ENCODE data around the gene PARD6B. TPM values are rescaled to one million over a fixed set of nuclear protein-coding genes. Genes with fewer than 3 reads are reported as not detected.

Gene PARD6B
- total and polyA plus RNA-seq, 2 experiments from 2014 or later: 14.6 to 41.0 TPM

- Histone ChIP-seq H3K36me3 (replicated peaks; ENCODE audit: insufficient read depth, low read depth) (no peaks in the 10 kb centered on the region), H3K4me1 (ENCODE audit: insufficient read depth) (peaks cover 49% of the 10 kb centered on the region), H3K27ac (peak overlapping the region; percentile 96), H4K20me1 (ENCODE audit: insufficient read depth, poor library complexity, severe bottlenecking) (no peaks in the 10 kb centered on the region), H3K4me3 (no peak overlapping the region), H3K9me2 (replicated peaks; ENCODE audit: insufficient read depth) (no peaks in the 10 kb centered on the region), H3K9me3 (ENCODE audit: low read depth) (no peaks in the 10 kb centered on the region), H3K27me3 (no peaks in the 10 kb centered on the region), H3K4me2 (peak overlapping the region; percentile 60), H3K79me2 (peaks cover 14% of the 10 kb centered on the region), H2AFZ (no peak overlapping the region)
- DNase-seq (ENCODE audit: low spot score): no peak
- TF ChIP-seq CTCF (IDR thresholded peaks at IDR 0.05; ENCODE audit: poor library complexity) (no peak), EZH2phosphoT487 (IDR thresholded peaks at IDR 0.05; ENCODE audit: low read depth, severe bottlenecking, unreplicated experiment) (no peak), EZH2 (IDR thresholded peaks at IDR 0.05; ENCODE audit: borderline replicate concordance) (no peak)
- WGBS (ENCODE audit: low lambda C conversion rate, missing lambda C conversion rate): 36% methylated on average over 8 of the region's 8 CpGs
Observed at GRCh38 chr20:50727792-50728485, 3.4 kb upstream of the PARD6B start.

- Histone ChIP-seq H3K27me3 (no peaks in the 10 kb centered on the region), H3K4me3 (no peak overlapping the region), H4K20me1 (ENCODE audit: insufficient read depth, poor library complexity, severe bottlenecking) (no peaks in the 10 kb centered on the region), H3K36me3 (replicated peaks; ENCODE audit: insufficient read depth, low read depth) (no peaks in the 10 kb centered on the region), H3K4me2 (peak overlapping the region; percentile 60), H3K4me1 (ENCODE audit: insufficient read depth) (peaks cover 49% of the 10 kb centered on the region), H2AFZ (no peak overlapping the region), H3K9me3 (ENCODE audit: low read depth) (no peaks in the 10 kb centered on the region), H3K27ac (peak overlapping the region; percentile 96), H3K79me2 (peaks cover 20% of the 10 kb centered on the region), H3K9me2 (replicated peaks; ENCODE audit: insufficient read depth) (no peaks in the 10 kb centered on the region)
- no peak for DNase-seq (ENCODE audit: low spot score)
- TF ChIP-seq EZH2phosphoT487 (IDR thresholded peaks at IDR 0.05; ENCODE audit: low read depth, severe bottlenecking, unreplicated experiment) (no peak), EZH2 (IDR thresholded peaks at IDR 0.05; ENCODE audit: borderline replicate concordance) (no peak), CTCF (IDR thresholded peaks at IDR 0.05; ENCODE audit: poor library complexity) (no peak)
- 74% methylated on average over 4 of the region's 4 CpGs for WGBS (ENCODE audit: low lambda C conversion rate, missing lambda C conversion rate)
Observed at GRCh38 chr20:50728486-50728980, 2.8 kb upstream of the PARD6B start.

GRCh38 chr20:50728981-50729874 lies 2.2 kb upstream of the PARD6B start:
- WGBS (ENCODE audit: low lambda C conversion rate, missing lambda C conversion rate): 65% methylated on average over 11 of the region's 11 CpGs
- no peaks in the 10 kb centered on the region for H3K27me3 ChIP-seq
- no peaks in the 10 kb centered on the region for H3K36me3 ChIP-seq (replicated peaks; ENCODE audit: insufficient read depth, low read depth)
- H4K20me1 ChIP-seq (ENCODE audit: insufficient read depth, poor library complexity, severe bottlenecking): no peaks in the 10 kb centered on the region
- H3K4me3 ChIP-seq: no peak overlapping the region
- no peaks in the 10 kb centered on the region for H3K9me3 ChIP-seq (ENCODE audit: low read depth)
- TF ChIP-seq CTCF (IDR thresholded peaks at IDR 0.05; ENCODE audit: poor library complexity) (no peak), EZH2phosphoT487 (IDR thresholded peaks at IDR 0.05; ENCODE audit: low read depth, severe bottlenecking, unreplicated experiment) (no peak), EZH2 (IDR thresholded peaks at IDR 0.05; ENCODE audit: borderline replicate concordance) (no peak)
- H2AFZ ChIP-seq: no peak overlapping the region
- H3K27ac ChIP-seq: peak overlapping the region; percentile 96
- H3K4me2 ChIP-seq: peak overlapping the region; percentile 83
- H3K79me2 ChIP-seq: peaks cover 27% of the 10 kb centered on the region
- H3K4me1 ChIP-seq (ENCODE audit: insufficient read depth): peaks cover 47% of the 10 kb centered on the region
- H3K9me2 ChIP-seq (replicated peaks; ENCODE audit: insufficient read depth): no peaks in the 10 kb centered on the region
- DNase-seq (ENCODE audit: low spot score): peak; percentile 61
